DND-41 (cell line): ENCODE results near the gene TTLL13.
A peak's percentile ranks its signal among the peaks of the same experiment; 100 is the strongest.

Experiments
- ATAC-seq: fragments of 200-7000 bp; cut with Tn5 transposase; 3 replicates; pipeline ENCODE4 v1.9.1; 2021; ENCODE audit warnings: low read depth; ENCODE audit not compliant: insufficient read depth
- DNase-seq: peaks from one replicate; pipeline ENCODE4 v3.0.0-alpha.2; 2020
- H2AFZ ChIP-seq: 2 replicates; pipeline ENCODE4 v1.6.0; 2012; ENCODE audit warnings: low read depth, low read length
- H3K27ac ChIP-seq: 2 replicates; pipeline ENCODE4 v1.5.1; 2012; ENCODE audit warnings: low read length, inconsistent platforms
- H3K27me3 ChIP-seq: fragments of 200-600 bp; sonication (generic); 2 replicates; pipeline ENCODE4 v1.6.0; 2012; ENCODE audit warnings: low read length, mild to moderate bottlenecking, inconsistent platforms; ENCODE audit not compliant: insufficient read depth, poor library complexity
- H3K36me3 ChIP-seq: 2 replicates; pipeline ENCODE4 v1.5.1; 2012; ENCODE audit warnings: low read length, inconsistent platforms; ENCODE audit not compliant: insufficient read depth
- H3K4me1 ChIP-seq: 2 replicates; pipeline ENCODE4 v1.5.1; 2012; ENCODE audit warnings: mild to moderate bottlenecking, low read length; ENCODE audit not compliant: insufficient read depth
- H3K4me2 ChIP-seq: 2 replicates; pipeline ENCODE4 v1.6.0; 2012; ENCODE audit warnings: mild to moderate bottlenecking, moderate library complexity, low read length, inconsistent platforms; ENCODE audit not compliant: insufficient read depth
- H3K4me3 ChIP-seq, 2 experiments: fragments of 200-600 bp in 1 of 2; shearing (Covaris generic) in 1 of 2; 2 replicates each; pipeline ENCODE4 v1.5.1; 2012 to 2016; ENCODE audit warnings: inconsistent platforms in 2 of 2, low read length in 2 of 2, mild to moderate bottlenecking in 2 of 2, low read depth in 1 of 2, moderate library complexity in 1 of 2
- H3K79me2 ChIP-seq: 2 replicates; pipeline ENCODE4 v1.6.0; 2012; ENCODE audit warnings: low read length, inconsistent platforms; ENCODE audit not compliant: insufficient read depth
- H3K9ac ChIP-seq: 2 replicates; pipeline ENCODE4 v1.6.0; 2012; ENCODE audit warnings: low read depth, mild to moderate bottlenecking, inconsistent platforms, low read length, moderate library complexity
- H3K9me3 ChIP-seq: 2 replicates; pipeline ENCODE4 v1.5.1; 2012; ENCODE audit warnings: low read length, moderate library complexity, mild to moderate bottlenecking, inconsistent platforms; ENCODE audit not compliant: insufficient read depth, severe bottlenecking
- H4K20me1 ChIP-seq: 2 replicates; pipeline ENCODE4 v1.6.0; 2012; ENCODE audit warnings: low read length; ENCODE audit not compliant: insufficient read depth
- CTCF ChIP-seq: IDR thresholded peaks from 2 replicates; pipeline ENCODE4 v1.5.1; 2012; ENCODE audit warnings: borderline replicate concordance, low read length, moderate library complexity, mild to moderate bottlenecking; ENCODE audit not compliant: poor library complexity, severe bottlenecking; ENCODE audit errors: extremely low read depth
- EZH2 ChIP-seq: IDR thresholded peaks from 3 replicates; pipeline ENCODE4 v1.6.1; 2012; ENCODE audit warnings: borderline replicate concordance, low read depth, mild to moderate bottlenecking, moderate library complexity, low read length, inconsistent platforms; ENCODE audit not compliant: severe bottlenecking

Gene TTLL13

GRCh38 chr15:90232941-90233386 lies 16.4 kb upstream of the TTLL13 start:
- Histone ChIP-seq H3K4me2 (peak overlapping the region; percentile 91), H3K4me1 (peaks cover 32% of the 10 kb centered on the region), H3K9me3 (no peaks in the 10 kb centered on the region), H3K9ac (peak overlapping the region; percentile 72), H3K36me3 (peaks cover 26% of the 10 kb centered on the region), H4K20me1 (no peaks in the 10 kb centered on the region; the same call in 1 of the 2 replicates), H3K27ac (peak overlapping the region; percentile 59), H3K4me3 (peak overlapping the region; percentile 40 to 83; a peak in 3 of 4 replicates), H2AFZ (peak overlapping the region; percentile 49), H3K27me3 (no peaks in the 10 kb centered on the region), H3K79me2 (peaks cover 6% of the 10 kb centered on the region)
- TF ChIP-seq CTCF (no peak), EZH2 (no peak)
- ATAC-seq (no peak), DNase-seq (peak; percentile 11)

- no peaks in the 10 kb centered on the region for H3K27me3 ChIP-seq
- H3K4me3 ChIP-seq = peak within 1 kb of the TSS; percentile 40 to 83; a peak in 3 of 4 replicates
- H3K9me3 ChIP-seq = no peaks in the 10 kb centered on the region
- H3K79me2 ChIP-seq = peaks cover 6% of the 10 kb centered on the region
- TF ChIP-seq EZH2 (no peak), CTCF (peak; percentile 30)
- H3K4me1 ChIP-seq = peaks cover 32% of the 10 kb centered on the region
- peak; percentile 87 for ATAC-seq
- peak; percentile 95 for DNase-seq
- peak within 1 kb of the TSS; percentile 91 for H3K4me2 ChIP-seq
- no peaks in the 10 kb centered on the region; the same call in 1 of the 2 replicates for H4K20me1 ChIP-seq
- H2AFZ ChIP-seq = peak within 1 kb of the TSS; percentile 90
- peaks cover 30% of the 10 kb centered on the region for H3K36me3 ChIP-seq
- peak within 1 kb of the TSS; percentile 70 for H3K27ac ChIP-seq
- peak within 1 kb of the TSS; percentile 72 for H3K9ac ChIP-seq
Observed at GRCh38 chr15:90233387-90234095, 15.8 kb upstream of the TTLL13 start, which contains the start of gene CIB1. TSS of gene CIB1 (minus strand) at chr15:90233941. CDS start at chr15:90233885, 56 bp downstream.

GRCh38 chr15:90234096-90234988 lies 15.0 kb upstream of the TTLL13 start, which contains the start of gene GDPGP1:
TSS of gene GDPGP1 (plus strand) at chr15:90234209. CDS start at chr15:90240909, 6,700 bp downstream.
- peaks cover 32% of the 10 kb centered on the region for H3K4me1 ChIP-seq
- no peak for TF ChIP-seq CTCF
- TF ChIP-seq EZH2 = no peak
- peak within 1 kb of the TSS; percentile 70 for H3K27ac ChIP-seq
- H3K4me2 ChIP-seq = peak within 1 kb of the TSS; percentile 91
- peak within 1 kb of the TSS; percentile 90 for H2AFZ ChIP-seq
- H4K20me1 ChIP-seq = no peaks in the 10 kb centered on the region; the same call in 1 of the 2 replicates
- H3K9ac ChIP-seq = peak within 1 kb of the TSS; percentile 72
- peak; percentile 72 for ATAC-seq
- H3K9me3 ChIP-seq = no peaks in the 10 kb centered on the region
- DNase-seq = no peak
- H3K79me2 ChIP-seq = peaks cover 6% of the 10 kb centered on the region
- no peaks in the 10 kb centered on the region for H3K27me3 ChIP-seq
- H3K4me3 ChIP-seq = peak within 1 kb of the TSS; percentile 40 to 83; a peak in 3 of 4 replicates
- peaks cover 29% of the 10 kb centered on the region for H3K36me3 ChIP-seq
